Loucy (cell line): ENCODE results near the gene TIMM13.

ENCODE experiments used
- H2AFZ ChIP-seq: fragments of 200-600 bp; sonication (generic); 2 replicates; pipeline ENCODE4 v1.6.0; 2016; ENCODE audit warnings: antibody characterized with exemption, mild to moderate bottlenecking, low read length, moderate library complexity
- H3F3A ChIP-seq: fragments of 200-600 bp; 2 replicates; pipeline ENCODE4 v1.6.0; 2016; ENCODE audit warnings: antibody characterized with exemption, low read depth, mild to moderate bottlenecking
- H3K27me3 ChIP-seq: fragments of 200-600 bp; sonication (generic); 2 replicates; pipeline ENCODE4 v1.6.1; 2014; ENCODE audit warnings: low read length, mild to moderate bottlenecking; ENCODE audit not compliant: insufficient read depth, poor library complexity, severe bottlenecking
- H3K36me3 ChIP-seq: fragments of 200-600 bp; sonication (generic); 2 replicates; pipeline ENCODE4 v1.6.1; 2016; ENCODE audit warnings: low read length; ENCODE audit not compliant: insufficient read depth
- H3K4me1 ChIP-seq: fragments of 200-600 bp; sonication (generic); 2 replicates; pipeline ENCODE4 v1.5.1; 2014; ENCODE audit warnings: low read length, mild to moderate bottlenecking; ENCODE audit not compliant: insufficient read depth, poor library complexity, severe bottlenecking
- H3K4me2 ChIP-seq: fragments of 200-600 bp; sonication (generic); 2 replicates; pipeline ENCODE4 v1.6.0; 2014; ENCODE audit warnings: antibody characterized with exemption, low read length, low read depth, mild to moderate bottlenecking; ENCODE audit not compliant: poor library complexity, severe bottlenecking
- H3K4me3 ChIP-seq: fragments of 200-600 bp; sonication (generic); 2 replicates; pipeline ENCODE4 v1.5.1; 2014; ENCODE audit warnings: low read length, mild to moderate bottlenecking, mixed read lengths; ENCODE audit not compliant: poor library complexity, severe bottlenecking
- H3K79me2 ChIP-seq: fragments of 200-600 bp; sonication (generic); 2 replicates; pipeline ENCODE4 v1.6.1; 2014; ENCODE audit warnings: low read length; ENCODE audit not compliant: insufficient read depth
- H3K9ac ChIP-seq: fragments of 200-600 bp; sonication (generic); 2 replicates; pipeline ENCODE4 v1.6.0; 2014; ENCODE audit warnings: mild to moderate bottlenecking, low read depth, low read length, moderate library complexity; ENCODE audit not compliant: poor library complexity, severe bottlenecking
- H3K9me2 ChIP-seq: fragments of 200-600 bp; sonication (generic); replicated peaks from 2 replicates; pipeline ENCODE4 v1.6.1; 2016; ENCODE audit warnings: low read depth, low read length, mixed read lengths
- H3K9me3 ChIP-seq: fragments of 200-600 bp; sonication (generic); 2 replicates; pipeline ENCODE4 v1.6.1; 2014; ENCODE audit warnings: mild to moderate bottlenecking, antibody characterized with exemption, low read length, low read depth; ENCODE audit not compliant: insufficient read depth
- H4K20me1 ChIP-seq: fragments of 200-600 bp; sonication (generic); 2 replicates; pipeline ENCODE4 v1.6.0; 2014; ENCODE audit warnings: antibody characterized with exemption, low read length, mild to moderate bottlenecking; ENCODE audit not compliant: insufficient read depth, poor library complexity, severe bottlenecking
- EZH2phosphoT487 ChIP-seq: fragments of 200-600 bp; IDR thresholded peaks from 2 replicates; pipeline ENCODE4 v1.6.1; 2018; ENCODE audit warnings: antibody characterized with exemption, mild to moderate bottlenecking, moderate library complexity, borderline replicate concordance
- TF ChIP-seq, protein P1 (sequence below): fragments of 200-600 bp; sonication (generic); conservative IDR thresholded peaks from 2 replicates; pipeline ENCODE4 v1.5.1; 2014; ENCODE audit warnings: mild to moderate bottlenecking, antibody characterized with exemption, low read length

Gene TIMM13

DNA sequence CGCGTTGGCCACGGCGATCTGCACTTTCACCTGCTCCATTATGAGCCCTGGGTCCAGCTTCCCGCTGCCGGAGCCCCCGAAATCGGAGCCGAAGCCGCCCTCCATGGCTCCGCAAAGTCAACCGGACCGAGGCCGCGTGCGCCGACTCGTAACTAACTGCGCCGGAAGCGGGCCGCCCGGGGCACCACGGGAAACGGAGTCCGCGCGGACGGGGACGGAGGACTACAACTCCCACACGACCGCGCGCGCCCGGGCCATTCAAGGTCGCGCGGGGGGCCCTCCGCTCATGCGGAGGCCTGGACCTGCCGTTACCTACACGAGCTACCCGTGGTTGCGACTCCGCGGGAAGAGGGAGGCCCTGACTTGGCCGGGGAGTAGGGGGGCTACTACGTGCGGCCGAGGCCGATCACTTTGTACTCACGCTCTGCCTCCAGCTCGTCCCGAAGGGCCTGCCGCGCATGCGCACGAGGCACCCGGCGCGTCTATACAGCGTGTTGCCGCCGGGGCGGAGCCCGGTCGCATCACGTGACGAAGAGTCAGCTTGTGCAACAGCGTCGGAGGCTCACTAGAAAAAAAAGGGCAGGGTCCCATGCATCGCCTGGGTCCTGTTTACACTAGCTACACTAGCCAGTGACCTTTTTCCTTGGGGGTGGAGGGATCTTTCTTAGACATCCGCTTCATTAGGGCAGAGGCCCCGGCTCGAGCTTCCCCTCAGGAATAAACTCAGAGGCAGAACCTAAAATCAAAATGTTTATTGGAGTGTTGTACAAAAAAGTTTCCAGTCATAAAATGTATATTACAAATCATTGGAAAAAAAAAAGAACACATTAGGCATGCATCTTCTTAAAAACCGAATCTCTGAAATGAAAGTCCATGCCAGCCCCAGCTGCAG, at the start of gene TIMM13:
Gene TIMM13 (minus strand): TSS at position 158 of the 892 bp plus-strand sequence. CDS start 53 bp downstream, at position 105.
- peak within 1 kb of the TSS; percentile 82 for H2AFZ ChIP-seq
- peaks cover 8% of the 10 kb centered on the region for H3K4me1 ChIP-seq
- H3K9me3 ChIP-seq: no peaks in the 10 kb centered on the region
- no peaks in the 10 kb centered on the region for H3K9me2 ChIP-seq
- H3K36me3 ChIP-seq: peaks cover 27% of the 10 kb centered on the region; the same call in 1 of the 2 replicates
- H3K4me3 ChIP-seq: peak within 1 kb of the TSS; percentile 88
- peak within 1 kb of the TSS; percentile 80 for H3K9ac ChIP-seq
- peaks cover 23% of the 10 kb centered on the region for H4K20me1 ChIP-seq
- peak within 1 kb of the TSS; percentile 100 for H3K4me2 ChIP-seq
- no peak for TF ChIP-seq EZH2phosphoT487
- TF ChIP-seq, protein P1, sequence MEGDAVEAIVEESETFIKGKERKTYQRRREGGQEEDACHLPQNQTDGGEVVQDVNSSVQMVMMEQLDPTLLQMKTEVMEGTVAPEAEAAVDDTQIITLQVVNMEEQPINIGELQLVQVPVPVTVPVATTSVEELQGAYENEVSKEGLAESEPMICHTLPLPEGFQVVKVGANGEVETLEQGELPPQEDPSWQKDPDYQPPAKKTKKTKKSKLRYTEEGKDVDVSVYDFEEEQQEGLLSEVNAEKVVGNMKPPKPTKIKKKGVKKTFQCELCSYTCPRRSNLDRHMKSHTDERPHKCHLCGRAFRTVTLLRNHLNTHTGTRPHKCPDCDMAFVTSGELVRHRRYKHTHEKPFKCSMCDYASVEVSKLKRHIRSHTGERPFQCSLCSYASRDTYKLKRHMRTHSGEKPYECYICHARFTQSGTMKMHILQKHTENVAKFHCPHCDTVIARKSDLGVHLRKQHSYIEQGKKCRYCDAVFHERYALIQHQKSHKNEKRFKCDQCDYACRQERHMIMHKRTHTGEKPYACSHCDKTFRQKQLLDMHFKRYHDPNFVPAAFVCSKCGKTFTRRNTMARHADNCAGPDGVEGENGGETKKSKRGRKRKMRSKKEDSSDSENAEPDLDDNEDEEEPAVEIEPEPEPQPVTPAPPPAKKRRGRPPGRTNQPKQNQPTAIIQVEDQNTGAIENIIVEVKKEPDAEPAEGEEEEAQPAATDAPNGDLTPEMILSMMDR: no peak
- no peaks in the 10 kb centered on the region for H3F3A ChIP-seq
- H3K27me3 ChIP-seq: no peaks in the 10 kb centered on the region
- H3K79me2 ChIP-seq: peaks cover 26% of the 10 kb centered on the region

DNA sequence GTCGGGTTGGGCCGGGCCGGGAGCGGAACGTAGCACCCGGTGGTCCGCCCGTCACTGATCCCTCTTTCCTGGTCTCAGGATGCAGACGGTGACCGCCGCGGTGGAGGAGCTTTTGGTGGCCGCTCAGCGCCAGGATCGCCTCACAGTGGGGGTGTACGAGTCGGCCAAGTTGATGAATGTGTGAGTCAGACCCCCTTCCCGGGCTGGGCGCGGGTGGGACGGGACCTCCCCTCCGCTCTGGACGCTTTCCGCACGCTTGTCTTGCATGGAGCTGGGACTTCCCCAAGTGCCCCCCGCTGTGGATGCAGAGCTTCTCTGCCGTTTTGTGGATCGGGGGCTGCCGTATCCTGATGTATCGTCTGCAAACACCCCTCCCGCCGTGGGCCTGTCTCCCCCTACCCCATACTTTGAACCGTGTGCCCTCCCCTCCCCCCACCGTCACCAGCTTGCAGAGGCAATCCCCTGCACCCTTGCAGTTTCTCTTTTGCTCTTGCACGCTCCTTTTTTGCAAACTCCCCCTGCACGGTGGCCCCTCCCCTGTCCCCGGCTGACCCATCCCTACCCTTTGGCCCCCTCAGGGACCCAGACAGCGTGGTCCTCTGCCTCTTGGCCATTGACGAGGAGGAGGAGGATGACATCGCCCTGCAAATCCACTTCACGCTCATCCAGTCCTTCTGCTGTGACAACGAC, 49.2 kb upstream of the TIMM13 start:
- H3K4me1 ChIP-seq: peaks cover 26% of the 10 kb centered on the region
- no peak overlapping the region for H2AFZ ChIP-seq
- peak overlapping the region; percentile 80 for H3K4me3 ChIP-seq
- H3K9me2 ChIP-seq: no peaks in the 10 kb centered on the region
- no peaks in the 10 kb centered on the region for H3K36me3 ChIP-seq
- peak overlapping the region; percentile 80 for H3K4me2 ChIP-seq
- H3K9ac ChIP-seq: peak overlapping the region; percentile 81
- no peaks in the 10 kb centered on the region for H3K27me3 ChIP-seq
- TF ChIP-seq EZH2phosphoT487: no peak
- TF ChIP-seq, protein P1: no peak
- H3K79me2 ChIP-seq: peaks cover 21% of the 10 kb centered on the region
- H3F3A ChIP-seq: no peaks in the 10 kb centered on the region
- H4K20me1 ChIP-seq: peaks cover 22% of the 10 kb centered on the region
- H3K9me3 ChIP-seq: no peaks in the 10 kb centered on the region

DNA sequence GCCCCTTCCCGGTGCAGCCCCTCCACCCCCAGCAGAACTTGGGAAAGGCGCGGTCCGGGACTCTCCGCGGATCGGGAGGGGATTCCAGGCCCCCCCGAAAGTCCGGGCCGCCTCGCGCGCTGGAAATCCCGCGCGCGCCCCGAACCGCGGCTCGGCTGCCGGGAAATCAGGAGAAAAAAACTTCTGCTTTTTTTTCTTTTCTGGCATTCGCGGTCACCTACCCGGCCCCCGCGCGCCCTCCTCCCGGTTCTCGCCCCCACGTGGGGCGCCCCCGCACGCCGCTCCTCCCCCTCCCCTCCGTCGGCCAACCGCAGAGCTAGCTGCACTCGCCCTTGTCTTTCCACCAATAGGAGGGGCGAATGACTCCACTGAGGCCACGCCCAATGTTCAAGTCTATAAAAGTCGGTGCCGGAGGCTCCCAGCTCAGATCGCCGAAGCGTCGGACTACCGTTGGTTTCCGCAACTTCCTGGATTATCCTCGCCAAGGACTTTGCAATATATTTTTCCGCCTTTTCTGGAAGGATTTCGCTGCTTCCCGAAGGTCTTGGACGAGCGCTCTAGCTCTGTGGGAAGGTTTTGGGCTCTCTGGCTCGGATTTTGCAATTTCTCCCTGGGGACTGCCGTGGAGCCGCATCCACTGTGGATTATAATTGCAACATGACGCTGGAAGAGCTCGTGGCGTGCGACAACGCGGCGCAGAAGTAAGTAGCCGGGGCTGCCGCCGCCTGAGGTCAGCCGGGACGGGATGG, 48.5 kb upstream of the TIMM13 start, which contains the start of gene GADD45B:
Gene GADD45B (plus strand): TSS at position 426 of the 749 bp plus-strand sequence. CDS start 232 bp downstream, at position 658.
- Histone ChIP-seq H3K4me3 (peak within 1 kb of the TSS; percentile 80), H3K36me3 (no peaks in the 10 kb centered on the region), H3K4me1 (peaks cover 26% of the 10 kb centered on the region), H3K4me2 (peak within 1 kb of the TSS; percentile 96), H4K20me1 (peaks cover 22% of the 10 kb centered on the region), H2AFZ (peak within 1 kb of the TSS; percentile 71; the same call in 1 of the 2 replicates), H3K9me2 (no peaks in the 10 kb centered on the region), H3K9ac (peak within 1 kb of the TSS; percentile 81), H3F3A (no peaks in the 10 kb centered on the region), H3K79me2 (peaks cover 21% of the 10 kb centered on the region), H3K27me3 (no peaks in the 10 kb centered on the region), H3K9me3 (no peaks in the 10 kb centered on the region)
- TF ChIP-seq EZH2phosphoT487: no peak
- TF ChIP-seq, protein P1: no peak
